Activated T-helper 17 cell treated with anti-CD3 and anti-CD28 coated beads, Interleukin-2, amount 50 U/mL, for 72 hours (primary cell): ENCODE measurements around the gene PLEKHM2. TPM values are rescaled to one million over a fixed set of nuclear protein-coding genes. Genes with fewer than 3 reads are reported as not detected.

ENCODE experiments used
- ATAC-seq: fragments of 150-1000 bp; cut with Tn5 transposase; replicated peaks from 2 replicates; pipeline ENCODE4 v1.10.0; 2021; ENCODE audit warnings: mild to moderate bottlenecking, moderate library complexity
- H3K27ac Mint-ChIP-seq: one replicate; pipeline ENCODE4 v1.8.0; 2022; ENCODE audit warnings: mixed read lengths
- H3K27me3 Mint-ChIP-seq: one replicate; pipeline ENCODE4 v1.8.0; 2022; ENCODE audit warnings: mixed read lengths
- H3K36me3 Mint-ChIP-seq: one replicate; pipeline ENCODE4 v1.8.0; 2022; ENCODE audit warnings: low read depth, mild to moderate bottlenecking, mixed read lengths
- H3K4me1 Mint-ChIP-seq: one replicate; pipeline ENCODE4 v1.8.0; 2022; ENCODE audit warnings: mixed read lengths
- H3K4me3 Mint-ChIP-seq: one replicate; pipeline ENCODE4 v1.8.0; 2022; ENCODE audit warnings: mild to moderate bottlenecking, mixed read lengths
- H3K9me3 Mint-ChIP-seq: one replicate; pipeline ENCODE4 v1.8.0; 2022; ENCODE audit warnings: mixed read lengths
- total RNA-seq, 2 donors: library from RNA; stranded (reverse); gene quantifications; one replicate each; pipeline ENCODE4 v1.2.3, GENCODE V29; 2022

Gene PLEKHM2
- total RNA-seq, 2 donors from 2014 or later = 32.2 to 50.5 TPM

DNA sequence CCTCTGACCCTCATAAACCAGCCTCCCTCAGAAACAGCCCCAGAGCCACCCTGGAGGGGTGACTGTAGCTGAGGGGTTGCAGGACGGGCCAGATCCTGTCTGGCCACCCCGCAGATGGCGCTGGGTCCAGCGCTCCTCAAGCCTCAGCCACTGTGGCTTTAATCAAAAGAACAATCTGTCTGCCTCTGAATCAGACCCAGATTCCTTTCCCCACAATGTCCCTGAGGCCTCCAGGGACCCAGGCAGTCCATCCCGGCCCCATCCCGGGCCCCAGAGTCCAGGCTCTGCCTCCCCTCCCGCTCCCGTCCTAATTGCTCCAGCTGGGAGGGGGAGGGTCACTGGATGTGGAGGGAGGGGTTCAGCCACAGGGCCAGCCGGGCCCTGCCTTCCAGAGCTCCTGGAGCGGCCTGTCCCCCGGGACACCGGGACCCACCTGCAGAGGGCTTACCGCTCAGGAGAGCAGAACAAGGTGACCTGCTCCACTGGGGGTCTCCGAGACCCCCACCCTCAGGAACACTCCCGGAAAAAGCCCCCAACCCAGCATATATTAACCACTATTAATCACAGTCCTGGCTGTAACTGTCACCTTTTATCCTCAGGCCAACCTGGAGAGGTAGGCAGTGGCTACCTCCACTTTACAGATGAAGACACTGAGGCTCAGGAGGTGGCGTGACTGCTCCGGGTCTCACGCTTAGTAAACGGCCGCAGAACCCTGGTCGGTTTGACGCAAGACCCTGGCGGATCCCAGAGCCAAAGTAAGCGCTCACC, 73.6 kb downstream of the PLEKHM2 start:
- Mint-ChIP-seq H3K27ac (no peak overlapping the region), H3K4me1 (peaks cover 5% of the 10 kb centered on the region), H3K27me3 (peaks cover 39% of the 10 kb centered on the region), H3K36me3 (no peaks in the 10 kb centered on the region), H3K9me3 (no peaks in the 10 kb centered on the region), H3K4me3 (peak overlapping the region; percentile 60)
- no peak for ATAC-seq

DNA sequence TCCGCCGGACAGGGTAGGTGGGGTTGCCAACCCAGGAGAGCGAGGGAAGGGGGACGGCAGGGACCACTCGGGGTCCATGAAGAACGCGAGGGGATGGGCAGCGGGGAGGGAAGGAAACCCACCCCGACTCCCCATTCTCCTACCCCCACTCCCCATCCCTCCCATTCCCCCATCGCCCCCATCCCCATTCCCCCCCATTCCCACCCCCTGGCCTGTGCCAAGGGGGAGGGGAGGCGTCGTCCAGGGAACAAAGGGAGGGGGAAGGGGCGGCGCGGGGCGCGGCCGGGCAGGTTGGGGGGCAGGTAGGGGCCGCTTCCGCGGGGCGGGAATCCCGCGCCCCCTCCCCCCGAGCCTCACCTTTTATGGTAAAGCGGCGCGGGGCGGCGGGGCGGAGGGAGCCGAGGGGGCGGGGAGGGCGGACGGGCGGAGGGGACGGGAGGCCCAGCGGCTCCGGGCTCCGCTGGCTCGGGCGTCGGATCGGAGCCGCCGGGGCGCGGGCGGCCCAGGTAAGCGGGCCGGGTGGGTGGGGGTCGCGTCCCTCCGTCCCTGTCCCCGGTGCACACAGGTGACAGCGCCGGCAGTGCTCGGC, 74.3 kb downstream of the PLEKHM2 start, which contains the start of gene FBLIM1:
TSS of gene FBLIM1 (plus strand) at position 453 of the 589 bp plus-strand sequence. CDS start 6,189 bp downstream, outside the sequence.
- Mint-ChIP-seq H3K27me3 (peaks cover 38% of the 10 kb centered on the region), H3K27ac (no peak within 1 kb of the TSS)
- ATAC-seq = no peak

DNA sequence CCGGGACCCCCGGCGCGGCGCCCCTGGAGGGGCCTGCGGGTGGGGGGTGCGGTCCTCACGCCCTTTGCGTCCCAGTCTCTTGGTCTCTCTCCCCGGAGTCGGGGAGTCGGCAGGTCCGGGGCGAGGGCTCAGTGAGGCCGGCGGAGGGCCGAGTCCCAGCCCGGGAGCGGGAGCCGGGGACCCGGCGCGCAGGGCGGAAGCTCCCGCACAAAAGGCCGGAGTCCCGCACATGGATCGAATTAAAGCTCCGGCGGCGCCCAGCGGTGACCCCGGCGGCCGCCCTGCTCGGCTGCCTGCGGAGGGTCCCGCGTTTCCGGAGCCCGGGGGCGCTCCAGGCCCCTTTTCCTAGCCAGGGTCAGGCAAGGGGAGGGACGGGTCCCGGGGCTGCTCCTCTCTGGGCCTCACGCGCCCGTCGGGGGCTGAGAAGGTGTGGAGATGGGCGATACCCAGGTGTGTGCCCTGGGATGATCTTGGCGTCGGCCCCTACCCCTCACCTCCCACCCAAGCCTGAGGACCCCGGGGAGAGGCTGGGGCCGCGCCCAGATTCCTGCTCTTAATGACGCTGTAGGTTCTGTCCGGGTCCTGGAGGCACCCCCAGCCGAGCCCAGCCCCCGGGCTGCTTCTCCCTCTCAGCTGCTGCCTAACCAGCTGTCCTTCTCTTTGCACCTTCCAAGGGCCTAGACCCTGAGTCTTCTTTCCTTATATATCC, 75.0 kb downstream of the PLEKHM2 start:
- Mint-ChIP-seq H3K4me3 (no peak overlapping the region), H3K4me1 (peaks cover 5% of the 10 kb centered on the region), H3K27ac (no peak overlapping the region), H3K9me3 (no peaks in the 10 kb centered on the region), H3K27me3 (peaks cover 37% of the 10 kb centered on the region), H3K36me3 (no peaks in the 10 kb centered on the region)
- ATAC-seq = no peak

More for the DNA sequence above, 74.3 kb downstream of the PLEKHM2 start, which contains the start of gene FBLIM1:
- Mint-ChIP-seq H3K4me1 (peaks cover 5% of the 10 kb centered on the region), H3K36me3 (no peaks in the 10 kb centered on the region), H3K9me3 (no peaks in the 10 kb centered on the region), H3K4me3 (peak within 1 kb of the TSS; percentile 60)

DNA sequence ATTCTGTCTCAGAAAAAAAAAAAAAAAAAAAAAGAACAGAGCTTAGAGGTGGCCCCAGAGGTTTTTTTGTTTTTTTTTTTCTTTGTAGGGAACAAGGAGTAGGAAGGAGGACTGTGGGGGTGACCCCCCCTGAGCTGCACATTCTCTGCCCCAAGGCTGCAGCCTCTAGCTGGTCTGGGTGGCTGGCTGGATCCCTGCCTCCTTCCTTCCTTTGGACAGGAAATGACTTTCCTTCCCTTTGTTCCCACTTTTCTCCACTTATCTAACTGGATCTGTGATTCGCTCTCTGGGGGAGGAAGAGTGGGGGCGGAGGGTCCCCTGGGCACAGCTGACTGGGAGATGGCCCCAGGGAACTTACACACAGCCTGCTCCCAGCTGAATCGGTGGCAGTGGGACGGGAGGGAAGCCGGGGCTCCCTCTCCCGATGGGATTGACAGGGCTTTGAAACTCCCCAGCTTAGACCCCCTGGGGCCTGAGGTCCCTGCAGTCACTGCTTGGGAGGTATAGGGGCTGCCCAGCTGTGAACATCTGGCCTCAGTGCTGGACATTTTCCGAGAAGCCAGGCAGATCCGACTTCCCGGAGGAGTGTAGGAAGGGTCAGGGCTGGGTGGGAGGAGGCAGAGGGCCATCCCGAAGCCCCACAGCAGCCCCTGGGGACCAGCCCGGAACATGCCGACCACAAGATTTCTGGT, 76.5 kb downstream of the PLEKHM2 start:
- peaks cover 36% of the 10 kb centered on the region for H3K27me3 Mint-ChIP-seq
- no peak overlapping the region for H3K27ac Mint-ChIP-seq
- no peak for ATAC-seq
- peaks cover 5% of the 10 kb centered on the region for H3K4me1 Mint-ChIP-seq
- no peaks in the 10 kb centered on the region for H3K9me3 Mint-ChIP-seq
- H3K4me3 Mint-ChIP-seq = no peak overlapping the region
- no peaks in the 10 kb centered on the region for H3K36me3 Mint-ChIP-seq

DNA sequence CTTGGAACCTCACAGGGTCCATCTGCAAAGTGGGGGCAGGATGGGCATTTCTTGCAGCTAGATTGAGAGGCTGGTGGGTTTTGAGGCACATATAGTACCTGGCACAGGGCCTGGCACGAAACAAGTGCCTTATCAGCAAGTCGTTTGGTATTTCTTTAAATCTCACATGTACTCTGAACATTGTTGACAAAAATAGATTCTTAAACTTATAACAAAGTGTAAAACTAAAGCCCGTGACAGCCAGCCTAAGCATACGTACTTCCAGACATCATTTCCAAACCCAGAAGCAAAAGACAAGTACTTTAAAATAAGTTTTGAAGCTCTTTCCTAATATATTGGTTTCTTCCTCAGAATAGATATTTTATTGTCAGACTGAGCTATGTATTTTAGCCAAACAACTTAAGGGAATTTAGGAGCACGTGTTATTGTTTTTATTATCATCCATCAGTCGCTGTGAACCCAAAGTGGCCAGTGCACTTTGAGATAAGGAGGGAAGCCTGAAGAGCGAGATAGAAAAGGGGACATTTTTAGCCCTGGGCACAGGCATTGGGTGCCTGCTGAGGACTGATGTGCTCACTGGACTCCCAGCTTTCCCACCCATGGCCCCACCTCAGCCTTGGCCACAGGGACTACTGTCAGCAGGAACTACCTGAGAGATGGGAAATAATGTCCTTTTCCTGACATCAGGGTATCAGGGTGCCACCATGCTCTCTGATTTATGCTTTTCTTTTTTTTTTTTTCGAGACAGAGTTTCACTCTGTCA, 77.4 kb downstream of the PLEKHM2 start:
- no peaks in the 10 kb centered on the region for H3K9me3 Mint-ChIP-seq
- H3K4me1 Mint-ChIP-seq = no peaks in the 10 kb centered on the region
- peaks cover 29% of the 10 kb centered on the region for H3K27me3 Mint-ChIP-seq
- H3K4me3 Mint-ChIP-seq = no peak overlapping the region
- no peak overlapping the region for H3K27ac Mint-ChIP-seq
- ATAC-seq = no peak
- no peaks in the 10 kb centered on the region for H3K36me3 Mint-ChIP-seq

DNA sequence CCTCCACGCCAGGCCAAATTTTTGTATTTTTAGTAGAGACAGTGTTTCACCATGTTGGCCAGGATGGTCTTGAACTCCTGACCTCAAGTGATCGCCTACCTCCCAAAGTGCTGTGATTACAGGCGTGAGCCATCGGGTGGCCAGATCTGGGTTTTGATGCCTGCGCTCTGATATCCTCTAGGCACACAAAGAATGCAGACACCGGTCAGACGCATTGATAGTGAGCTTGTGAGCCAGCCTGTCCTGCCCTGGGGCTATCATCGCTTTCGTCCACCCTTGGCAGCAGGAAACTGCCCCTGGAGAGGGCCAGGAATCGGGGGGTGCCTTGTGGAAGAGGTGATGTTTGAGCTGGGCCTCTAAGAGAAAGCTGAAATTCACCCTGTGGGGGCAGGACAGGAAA, 78.4 kb downstream of the PLEKHM2 start:
- no peak overlapping the region for H3K4me3 Mint-ChIP-seq
- no peak for ATAC-seq
- H3K27ac Mint-ChIP-seq = no peak overlapping the region

DNA sequence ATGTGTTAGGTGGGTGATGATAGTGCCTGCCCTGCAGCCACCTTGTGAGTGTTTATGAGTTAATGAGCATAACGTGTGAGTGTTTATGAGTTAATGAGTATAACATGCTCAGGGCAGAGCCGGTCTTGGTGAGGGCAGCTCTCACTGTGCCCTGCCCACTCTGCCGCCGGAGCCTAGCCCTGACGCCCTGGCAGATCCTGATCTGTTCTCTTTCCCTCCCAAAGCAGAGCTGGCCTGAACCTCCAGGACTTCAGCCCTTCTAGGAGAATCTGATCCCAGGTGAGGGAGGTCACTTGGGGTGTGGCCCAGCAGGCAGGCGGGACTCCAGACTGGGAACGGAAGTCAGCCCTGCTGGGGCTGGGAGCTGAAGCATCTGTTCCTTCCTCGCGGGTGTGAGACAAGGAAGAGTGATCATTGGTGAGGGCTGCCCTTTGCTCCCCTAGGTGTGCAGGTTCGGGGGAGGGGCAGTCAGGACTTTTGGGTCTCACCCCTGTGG, 80.2 kb downstream of the PLEKHM2 start:
- H3K27ac Mint-ChIP-seq = no peak overlapping the region
- H3K4me3 Mint-ChIP-seq = no peak overlapping the region
- no peaks in the 10 kb centered on the region for H3K9me3 Mint-ChIP-seq
- H3K36me3 Mint-ChIP-seq = no peaks in the 10 kb centered on the region
- no peak for ATAC-seq
- peaks cover 22% of the 10 kb centered on the region for H3K27me3 Mint-ChIP-seq
- no peaks in the 10 kb centered on the region for H3K4me1 Mint-ChIP-seq

More for the DNA sequence above, 78.4 kb downstream of the PLEKHM2 start:
- H3K4me1 Mint-ChIP-seq = no peaks in the 10 kb centered on the region
- H3K36me3 Mint-ChIP-seq = no peaks in the 10 kb centered on the region
- H3K27me3 Mint-ChIP-seq = peaks cover 26% of the 10 kb centered on the region
- H3K9me3 Mint-ChIP-seq = no peaks in the 10 kb centered on the region

DNA sequence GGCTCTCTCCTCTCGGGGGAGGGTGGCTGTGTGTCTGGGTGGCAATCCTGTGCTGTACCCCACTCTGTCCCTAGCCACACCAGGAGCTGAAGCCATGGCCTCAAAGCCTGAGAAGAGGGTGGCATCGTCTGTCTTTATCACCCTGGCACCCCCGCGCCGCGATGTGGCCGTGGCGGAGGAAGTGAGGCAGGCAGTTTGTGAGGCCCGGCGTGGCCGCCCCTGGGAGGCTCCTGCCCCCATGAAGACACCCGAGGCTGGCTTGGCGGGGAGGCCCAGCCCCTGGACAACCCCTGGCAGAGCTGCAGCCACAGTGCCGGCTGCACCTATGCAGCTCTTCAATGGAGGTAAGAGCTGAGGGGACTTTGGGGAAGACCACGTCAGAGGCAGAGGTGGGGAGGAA, 80.8 kb downstream of the PLEKHM2 start:
- H3K27me3 Mint-ChIP-seq = peaks cover 18% of the 10 kb centered on the region
- H3K36me3 Mint-ChIP-seq = no peaks in the 10 kb centered on the region
- H3K4me3 Mint-ChIP-seq = no peak overlapping the region
- no peak overlapping the region for H3K27ac Mint-ChIP-seq
- no peaks in the 10 kb centered on the region for H3K9me3 Mint-ChIP-seq
- no peak for ATAC-seq
- no peaks in the 10 kb centered on the region for H3K4me1 Mint-ChIP-seq

DNA sequence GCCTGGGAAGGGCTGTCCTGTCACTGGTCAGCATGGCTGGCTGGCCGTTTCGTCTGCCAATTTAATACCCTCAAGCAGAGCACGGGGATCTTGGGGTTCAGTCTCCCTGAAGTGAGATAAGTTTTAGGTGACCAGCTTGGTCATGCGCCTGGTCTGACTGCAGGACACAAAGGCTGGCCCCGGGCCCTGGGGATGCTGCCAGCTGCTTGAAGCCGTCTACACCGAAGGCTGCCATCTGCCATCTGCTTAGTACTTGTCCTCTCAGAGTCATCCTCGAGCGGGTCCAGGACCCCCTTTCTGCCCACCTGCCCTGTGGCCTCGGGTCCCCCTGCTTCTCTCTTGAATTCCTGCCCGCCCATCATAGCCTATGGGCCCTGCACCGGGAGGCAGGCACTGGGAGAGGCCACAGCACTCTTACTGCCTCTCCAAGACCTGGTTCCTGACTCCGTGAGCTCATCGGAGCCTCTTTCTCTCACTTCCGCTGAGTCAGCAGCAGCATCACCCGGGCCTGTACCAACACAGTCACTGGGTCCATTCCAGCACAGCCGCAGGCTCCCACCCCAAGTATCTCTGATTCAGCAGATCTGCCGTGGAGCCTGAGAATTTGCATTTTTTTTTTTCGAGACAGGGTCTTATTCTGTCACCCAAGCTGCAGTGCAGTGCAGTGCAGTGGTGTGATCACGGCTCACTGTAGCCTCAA, 81.5 kb downstream of the PLEKHM2 start:
- Mint-ChIP-seq H3K27me3 (peaks cover 19% of the 10 kb centered on the region), H3K4me1 (no peaks in the 10 kb centered on the region), H3K9me3 (no peaks in the 10 kb centered on the region), H3K36me3 (no peaks in the 10 kb centered on the region), H3K4me3 (no peak overlapping the region), H3K27ac (no peak overlapping the region)
- no peak for ATAC-seq

DNA sequence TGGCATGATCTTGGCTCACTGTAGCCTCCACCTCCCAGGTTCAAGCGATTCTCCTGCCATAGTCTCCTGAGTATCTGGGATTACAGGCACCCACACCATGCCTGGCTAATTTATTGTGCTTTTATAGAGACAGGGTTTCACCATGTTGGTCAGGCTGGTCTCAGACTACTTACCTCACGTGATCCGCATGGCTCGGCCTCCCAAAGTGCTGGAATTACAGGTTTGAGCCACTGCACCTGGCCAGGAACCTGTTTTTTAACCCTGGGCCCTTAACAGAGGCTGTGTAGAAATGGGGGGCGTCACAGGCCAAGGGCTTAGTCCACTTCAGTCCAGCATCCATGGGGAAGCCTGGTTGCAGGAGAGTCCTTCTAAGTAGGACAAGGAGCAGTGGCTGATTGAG, 83.8 kb downstream of the PLEKHM2 start:
- Mint-ChIP-seq H3K9me3 (no peaks in the 10 kb centered on the region), H3K27ac (no peak overlapping the region)

DNA sequence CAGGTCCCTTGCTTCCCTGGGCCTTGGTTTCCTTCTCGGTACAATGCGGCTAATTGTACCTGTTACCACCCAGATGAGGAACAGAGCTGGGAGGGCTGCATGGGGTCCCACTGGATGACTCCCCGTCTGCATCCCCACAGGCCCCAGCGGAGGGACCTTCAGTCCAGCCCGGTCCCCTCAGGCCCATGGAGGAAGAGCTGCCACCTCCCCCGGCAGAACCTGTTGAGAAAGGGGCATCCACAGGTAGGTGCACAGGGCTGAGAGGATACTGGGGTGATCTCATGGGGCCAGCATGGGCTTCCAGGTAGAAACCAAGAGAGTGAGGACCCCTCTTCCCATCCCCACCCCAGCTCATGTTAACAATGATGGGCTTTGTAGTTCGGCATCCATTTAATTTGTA, 84.3 kb downstream of the PLEKHM2 start:
- no peak for ATAC-seq
- Mint-ChIP-seq H3K4me3 (no peak overlapping the region), H3K27ac (no peak overlapping the region), H3K9me3 (no peaks in the 10 kb centered on the region), H3K36me3 (no peaks in the 10 kb centered on the region), H3K4me1 (no peaks in the 10 kb centered on the region), H3K27me3 (peaks cover 18% of the 10 kb centered on the region)

More for the DNA sequence above, 83.8 kb downstream of the PLEKHM2 start:
- Mint-ChIP-seq H3K4me3 (no peak overlapping the region), H3K36me3 (no peaks in the 10 kb centered on the region), H3K4me1 (no peaks in the 10 kb centered on the region), H3K27me3 (peaks cover 18% of the 10 kb centered on the region)
- no peak for ATAC-seq

DNA sequence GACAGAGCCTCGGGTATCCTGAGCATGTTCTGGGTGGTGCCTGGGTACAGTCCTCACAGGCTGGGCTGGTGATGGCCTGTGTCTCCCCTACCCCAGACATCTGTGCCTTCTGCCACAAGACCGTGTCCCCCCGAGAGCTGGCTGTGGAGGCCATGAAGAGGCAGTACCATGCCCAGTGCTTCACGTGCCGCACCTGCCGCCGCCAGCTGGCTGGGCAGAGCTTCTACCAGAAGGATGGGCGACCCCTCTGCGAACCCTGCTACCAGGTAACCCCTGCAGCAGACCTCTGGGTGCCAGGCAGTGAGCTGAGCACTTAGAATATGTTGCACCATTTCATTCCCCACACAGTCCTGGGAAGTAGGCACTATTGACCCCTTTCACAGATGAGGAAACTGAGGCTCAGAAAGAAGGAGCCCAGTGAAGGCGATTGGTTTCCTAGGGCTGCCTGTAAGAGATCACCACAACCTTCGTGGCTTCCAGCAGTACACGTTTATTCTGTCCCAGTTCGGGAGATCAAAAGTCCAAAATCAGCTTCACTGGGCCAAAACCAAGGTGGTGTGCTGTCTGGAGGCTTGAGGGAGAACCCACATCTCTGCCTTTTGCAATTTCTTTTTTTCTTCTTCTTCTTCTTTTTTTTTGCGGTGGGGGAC, 86.3 kb downstream of the PLEKHM2 start:
- no peaks in the 10 kb centered on the region for H3K9me3 Mint-ChIP-seq
- ATAC-seq = no peak
- H3K4me1 Mint-ChIP-seq = no peaks in the 10 kb centered on the region
- no peaks in the 10 kb centered on the region for H3K36me3 Mint-ChIP-seq
- H3K27me3 Mint-ChIP-seq = peaks cover 12% of the 10 kb centered on the region
- no peak overlapping the region for H3K27ac Mint-ChIP-seq
- no peak overlapping the region for H3K4me3 Mint-ChIP-seq
